GM18909 (cell line): ENCODE measurements around the gene GARS1.

Experiments
- ATAC-seq: cut with Tn5 transposase; IDR thresholded peaks from one replicate; pipeline ENCODE4 v1.9.1; 2021; ENCODE audit warnings: mild to moderate bottlenecking; ENCODE audit not compliant: unreplicated experiment, poor library complexity

GARS1 gene

DNA sequence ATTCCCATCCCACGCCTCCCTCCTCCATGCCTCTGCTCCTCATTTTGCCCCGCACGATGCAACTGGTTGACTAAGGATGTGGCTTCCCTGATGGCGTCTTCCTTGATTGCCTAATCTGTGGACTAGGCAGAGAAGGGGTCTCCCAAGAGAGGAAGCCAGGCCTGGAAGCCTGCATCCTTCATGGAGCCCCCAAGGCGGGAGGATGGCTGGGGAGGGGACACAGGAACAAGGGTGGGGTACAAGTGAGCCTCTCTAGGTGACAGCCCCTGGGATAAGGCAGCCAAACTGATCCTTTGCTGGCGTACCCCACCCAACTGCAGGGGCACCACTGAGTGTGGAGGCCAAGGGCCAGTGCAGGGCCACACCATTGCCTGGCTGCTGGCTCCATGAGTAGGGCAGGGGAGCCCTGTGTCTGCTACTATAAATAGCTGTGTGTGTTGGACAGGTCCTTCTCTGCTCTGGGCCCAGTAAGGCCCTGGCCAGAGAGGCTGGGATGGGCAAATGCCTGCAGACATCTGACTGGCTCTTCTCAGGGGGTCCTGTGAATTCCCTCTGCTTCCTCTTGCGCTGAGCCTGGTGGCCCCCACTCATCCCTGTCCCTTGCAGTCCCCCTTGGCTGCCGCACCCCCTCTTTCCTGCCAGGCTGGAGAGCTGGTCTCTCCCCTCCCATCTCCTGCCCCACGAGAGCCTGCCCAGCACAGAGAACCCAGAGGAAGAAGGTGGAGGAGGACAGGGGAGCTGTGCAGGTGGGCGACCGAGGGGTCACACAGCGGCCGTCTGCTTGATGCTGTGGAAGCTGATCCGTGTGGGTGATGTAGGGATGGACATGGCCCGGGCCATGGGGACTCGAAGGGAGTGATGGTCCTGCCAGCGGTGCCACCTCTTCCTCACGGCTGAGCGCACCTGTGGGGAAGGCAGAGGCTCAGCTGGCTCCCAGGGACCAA lies 58.3 kb downstream of the GARS1 start:
- no peak for ATAC-seq

DNA sequence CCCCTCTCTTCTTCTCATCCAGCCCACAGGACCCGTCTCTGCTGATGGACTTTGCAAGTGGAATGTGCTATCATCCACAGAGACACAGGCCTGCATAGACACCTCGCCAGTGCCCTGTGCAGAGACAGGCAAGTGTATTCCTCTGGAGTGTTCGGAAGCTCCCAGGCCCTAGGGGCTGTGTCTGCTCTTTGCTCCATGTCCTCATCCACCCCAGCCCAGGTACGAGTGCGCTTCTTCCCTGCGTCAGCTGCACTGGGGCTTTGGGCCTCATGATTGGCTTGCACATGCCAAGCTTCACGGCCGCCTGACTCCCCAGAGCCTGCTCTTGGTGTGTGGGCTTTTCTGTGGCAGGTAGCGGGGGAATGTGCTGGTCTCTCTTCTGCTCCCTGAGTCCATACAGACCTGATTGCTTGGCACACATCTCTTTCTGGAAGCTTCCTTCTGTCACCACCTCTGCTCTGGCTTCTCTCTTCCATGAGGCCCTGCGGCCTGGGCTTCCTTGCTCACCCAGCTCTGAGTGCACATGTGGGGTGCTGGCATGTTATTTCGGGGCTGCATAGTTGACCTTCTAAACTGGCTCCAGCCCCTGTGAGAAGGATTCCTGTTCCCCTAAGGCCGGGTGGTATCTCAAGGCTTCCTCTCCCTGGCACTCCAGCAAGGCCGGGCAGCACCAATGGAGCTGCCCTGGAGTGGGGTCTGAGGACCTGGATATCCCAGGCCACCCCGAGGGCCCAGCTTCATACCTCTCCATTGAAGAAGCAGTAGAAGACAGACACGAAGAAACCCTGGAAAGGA lies 59.8 kb downstream of the GARS1 start:
- ATAC-seq = no peak

DNA sequence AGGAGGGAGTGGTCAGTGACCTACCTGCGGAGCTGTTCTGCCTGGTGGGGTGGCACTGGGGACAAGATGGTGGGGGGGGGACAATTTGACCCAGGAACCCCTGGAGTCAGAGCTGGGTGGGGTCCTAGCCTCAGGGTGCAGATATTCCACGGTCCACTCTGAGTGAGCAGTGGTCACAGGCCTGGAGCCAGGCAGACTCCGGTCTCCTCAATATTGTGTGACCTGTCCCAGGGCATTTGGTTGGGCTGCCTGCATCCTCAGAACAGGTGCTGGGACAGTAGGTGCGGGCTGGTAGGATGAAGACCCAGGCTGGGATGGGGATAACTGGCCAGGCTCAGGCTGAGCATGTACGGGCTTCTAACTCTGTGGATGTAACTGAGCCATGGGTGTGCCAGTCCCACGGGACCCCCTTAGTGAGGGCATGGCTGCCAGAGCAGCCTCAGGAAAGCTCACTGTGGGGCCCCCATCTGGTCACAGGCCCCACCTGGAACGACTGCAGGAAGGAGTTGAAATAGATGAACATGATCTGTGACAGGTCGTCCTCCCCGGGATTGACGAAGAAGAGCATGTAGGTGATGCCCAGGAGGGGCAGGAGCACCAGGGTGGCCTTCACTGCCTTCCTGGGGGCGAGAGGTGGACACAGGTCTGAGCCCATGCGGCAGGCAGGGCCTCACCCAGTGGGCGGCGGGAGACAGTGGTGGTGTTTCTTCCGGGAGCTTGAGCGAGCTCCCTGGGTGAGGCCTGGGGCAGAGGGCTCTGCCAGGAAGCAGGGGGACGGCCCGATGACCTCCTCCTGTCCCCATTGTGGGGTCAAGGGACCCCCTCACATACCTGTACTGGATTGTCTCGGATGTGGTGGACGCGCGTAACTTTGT lies 60.7 kb downstream of the GARS1 start:
- ATAC-seq = no peak

DNA sequence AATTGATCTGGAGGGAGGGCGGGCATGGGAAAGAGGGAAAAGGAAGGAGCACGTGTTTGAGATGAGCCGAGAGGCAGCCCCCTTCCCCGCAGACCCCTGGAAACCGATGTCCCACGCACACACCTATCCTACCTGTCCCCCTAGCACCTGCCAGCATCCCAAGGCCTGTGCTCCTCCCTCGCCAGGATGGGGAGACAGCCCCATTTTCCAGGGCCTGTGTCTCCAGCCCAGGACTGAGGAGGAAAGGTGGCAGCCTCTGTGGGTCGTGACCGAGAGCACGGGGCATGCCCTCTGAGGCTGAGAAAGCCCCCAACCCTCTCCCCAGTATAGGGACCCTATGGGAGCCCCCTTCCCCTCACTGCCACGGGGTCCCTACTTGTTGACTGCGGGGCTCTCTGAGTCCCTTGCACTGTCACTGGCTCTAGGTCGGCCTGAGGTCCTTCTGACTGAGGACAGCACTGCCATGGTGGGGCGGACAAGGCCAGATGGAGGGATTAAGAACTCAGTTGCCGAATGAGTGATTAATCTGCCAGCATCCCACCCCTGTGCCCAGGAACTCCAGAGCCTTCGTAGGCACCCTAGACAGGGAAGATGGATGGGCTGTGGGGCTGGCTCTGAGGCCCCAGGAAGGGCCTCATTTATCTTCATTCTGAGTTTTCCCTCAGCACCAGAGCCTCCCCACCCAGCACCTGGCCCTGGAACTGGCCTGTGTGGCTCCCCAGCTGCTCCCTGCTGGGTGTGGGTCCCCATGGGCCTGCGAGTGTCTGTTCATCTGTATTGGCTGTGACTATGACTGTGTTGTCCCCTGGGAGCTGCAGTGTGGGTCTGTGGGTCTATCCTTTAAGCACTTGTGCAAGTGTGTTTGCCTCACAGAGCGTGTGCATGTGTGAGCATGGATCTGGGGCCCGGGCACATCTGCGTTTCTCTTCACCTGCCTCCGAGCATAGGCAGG lies 61.6 kb downstream of the GARS1 start:
- no peak for ATAC-seq

DNA sequence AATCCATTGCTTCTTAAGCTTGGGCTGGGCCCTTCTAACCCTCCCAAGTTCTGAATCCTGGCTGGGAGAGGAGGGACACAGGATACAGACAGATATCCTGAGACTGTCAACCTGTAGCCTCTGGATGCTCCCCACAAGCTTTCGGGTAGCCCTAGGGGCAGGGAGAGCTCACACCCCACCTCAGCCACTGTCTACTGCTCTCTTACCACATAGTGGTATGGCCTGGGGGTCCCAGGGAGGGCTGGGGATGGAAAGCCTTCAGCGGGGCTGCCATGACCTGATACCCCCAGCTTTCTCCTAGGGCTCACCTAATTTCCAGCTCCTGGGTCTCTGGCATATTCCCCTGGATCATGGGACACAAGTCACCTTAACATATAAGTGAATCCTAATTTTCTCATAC lies 62.5 kb downstream of the GARS1 start:
- ATAC-seq = no peak

DNA sequence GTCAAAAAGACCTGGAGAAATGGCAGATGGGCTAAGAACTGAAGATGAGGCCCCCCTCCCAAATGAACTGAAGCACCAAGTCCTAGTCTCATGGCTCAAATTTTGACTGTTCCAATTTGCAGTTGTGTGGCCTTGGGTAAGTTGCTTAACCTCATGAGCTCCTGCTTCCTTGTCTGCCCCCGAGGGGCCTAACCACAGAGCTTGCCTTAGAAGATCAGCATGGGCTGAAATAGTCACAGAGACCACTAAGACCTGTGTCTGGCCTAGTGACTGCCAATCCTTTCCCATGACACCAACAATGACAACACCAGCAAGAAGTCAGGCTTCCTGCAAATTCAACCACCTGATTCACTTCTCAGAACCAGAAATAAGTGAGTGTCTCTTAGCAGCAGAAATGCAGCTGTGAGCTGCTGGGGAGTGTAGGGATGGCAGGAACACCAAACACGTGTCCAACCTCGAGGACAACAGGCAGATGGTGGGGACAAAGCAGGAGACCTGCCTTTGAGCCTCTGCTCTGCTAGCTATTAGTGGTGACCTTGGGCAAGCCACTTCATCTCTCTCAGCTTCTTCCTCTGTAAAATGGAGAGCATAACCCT lies 63.9 kb downstream of the GARS1 start:
- ATAC-seq = no peak

DNA sequence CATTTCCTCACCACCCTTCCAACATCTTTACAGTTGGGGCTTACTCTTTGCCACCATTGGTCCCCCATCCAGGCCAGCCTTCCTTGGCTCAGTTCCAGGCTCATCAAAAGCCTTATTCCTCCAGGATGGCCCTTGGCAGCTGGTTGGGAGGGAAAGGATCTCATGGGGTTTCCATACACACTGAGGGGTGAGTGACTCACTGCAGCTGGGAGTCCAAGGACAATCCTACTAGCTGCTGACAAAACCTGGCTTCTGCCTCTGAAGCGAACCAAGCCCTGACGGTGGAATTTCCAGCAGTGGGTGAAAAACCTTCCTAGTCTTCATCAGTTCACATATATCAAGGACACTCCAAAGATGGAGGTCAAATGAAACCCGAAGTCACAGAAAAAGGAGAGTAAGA lies 64.6 kb downstream of the GARS1 start:
- ATAC-seq = no peak

DNA sequence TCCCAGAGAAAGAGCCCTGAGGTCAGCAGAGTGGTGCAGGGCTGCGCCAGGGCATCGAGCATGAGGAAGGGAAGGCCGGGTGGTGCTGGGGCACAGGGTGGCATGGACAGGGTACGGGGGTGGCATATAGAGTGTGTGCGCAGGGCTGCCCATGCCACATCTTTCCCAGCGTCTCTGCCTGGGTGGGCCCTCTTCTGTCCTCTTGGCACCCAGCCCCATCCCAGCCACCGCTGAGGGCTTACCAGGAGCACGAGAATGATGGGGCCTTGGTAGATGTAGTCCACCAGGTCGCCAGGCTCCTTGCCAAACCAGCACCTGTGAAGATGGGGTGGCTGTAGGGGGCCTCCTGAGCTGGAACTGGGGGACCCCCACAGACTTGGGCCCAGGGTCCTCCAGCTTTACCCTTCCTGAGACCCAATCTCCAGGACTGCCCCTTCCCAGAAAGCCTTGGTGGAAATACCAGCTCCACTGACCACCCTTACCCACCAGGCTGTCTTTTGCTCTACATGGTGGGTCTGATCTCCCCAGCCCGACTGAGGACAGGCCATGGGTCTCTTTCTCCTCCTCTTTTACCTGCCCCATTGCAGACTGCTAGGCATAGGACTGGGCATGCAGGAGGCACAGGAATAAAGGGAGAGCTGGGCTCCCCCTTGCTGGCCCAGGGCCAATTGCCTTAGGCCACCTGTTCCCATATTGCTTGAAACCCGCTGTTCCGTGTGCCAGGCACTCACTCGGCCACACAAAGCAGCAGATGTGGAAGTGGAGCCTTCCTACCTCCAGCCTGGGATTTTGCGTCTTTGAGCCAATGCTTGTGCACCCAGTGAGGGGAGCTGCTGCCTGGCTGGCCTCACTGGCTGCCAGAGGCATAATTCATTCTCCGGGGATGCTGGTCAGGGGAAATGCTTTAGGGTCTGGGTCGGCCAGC lies 65.9 kb downstream of the GARS1 start:
- no peak for ATAC-seq

DNA sequence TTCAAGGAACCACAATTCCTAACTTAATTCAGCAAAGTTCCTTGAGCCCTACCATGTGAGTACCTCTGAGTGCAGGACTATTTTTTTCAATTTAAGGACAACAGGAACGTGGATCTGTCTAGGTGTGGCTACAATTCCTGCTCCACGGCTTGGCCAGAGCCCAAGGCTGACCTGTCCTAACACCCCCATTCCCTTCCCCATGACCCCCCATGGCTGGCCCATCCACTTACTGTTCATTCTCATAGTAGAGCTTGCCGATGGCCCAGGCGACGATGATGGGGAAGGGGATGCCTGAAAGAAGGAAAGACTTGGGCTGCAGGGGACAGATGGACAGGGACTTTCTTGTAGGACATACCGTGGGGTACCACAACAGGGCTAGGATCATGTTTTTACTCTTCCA lies 67.2 kb downstream of the GARS1 start:
- ATAC-seq = no peak

DNA sequence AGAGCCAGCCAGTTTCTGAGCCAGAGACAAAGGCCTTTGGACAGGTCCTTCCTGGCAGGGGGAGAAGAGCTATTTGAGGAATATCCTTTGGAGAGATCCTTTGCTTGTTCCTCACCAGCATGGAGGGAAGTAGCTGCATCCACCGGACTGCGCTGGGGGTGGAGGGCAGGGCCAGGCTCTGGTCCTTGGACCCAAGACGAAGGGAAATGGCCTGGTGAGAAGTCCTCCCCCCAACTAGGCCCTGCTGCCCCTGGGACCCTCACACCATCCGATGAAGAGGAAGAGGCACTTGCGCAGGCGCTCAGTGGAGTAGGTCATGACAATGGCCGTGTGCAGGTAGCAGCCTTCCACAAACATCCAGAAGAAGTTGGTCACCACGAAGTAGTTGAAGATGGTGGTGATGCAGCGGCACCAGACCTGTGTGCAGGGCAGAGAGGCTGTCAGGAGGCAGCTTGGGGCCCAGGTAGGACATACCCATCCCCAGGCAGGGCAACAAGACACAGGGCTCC lies 67.8 kb downstream of the GARS1 start:
- no peak for ATAC-seq

DNA sequence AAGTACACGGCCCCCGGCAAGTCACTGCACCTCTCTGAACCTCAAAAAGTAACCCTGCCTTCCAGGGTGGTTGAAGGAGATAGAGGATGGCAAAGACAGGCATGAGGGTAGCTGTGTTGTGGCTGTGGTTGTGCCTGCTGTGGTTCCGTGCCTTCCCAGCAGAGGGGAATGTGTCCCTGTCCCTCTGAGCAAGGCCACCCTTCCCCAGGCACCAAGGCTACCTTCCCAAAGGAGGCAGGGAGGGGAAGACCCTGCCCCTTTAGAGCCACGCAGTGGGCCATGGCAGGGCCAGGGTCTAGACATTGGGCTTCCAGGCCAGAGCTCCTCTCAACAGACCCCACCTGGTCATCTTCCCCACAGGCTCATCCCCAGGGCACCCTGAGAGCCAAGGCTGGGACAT lies 68.7 kb downstream of the GARS1 start:
- no peak for ATAC-seq

DNA sequence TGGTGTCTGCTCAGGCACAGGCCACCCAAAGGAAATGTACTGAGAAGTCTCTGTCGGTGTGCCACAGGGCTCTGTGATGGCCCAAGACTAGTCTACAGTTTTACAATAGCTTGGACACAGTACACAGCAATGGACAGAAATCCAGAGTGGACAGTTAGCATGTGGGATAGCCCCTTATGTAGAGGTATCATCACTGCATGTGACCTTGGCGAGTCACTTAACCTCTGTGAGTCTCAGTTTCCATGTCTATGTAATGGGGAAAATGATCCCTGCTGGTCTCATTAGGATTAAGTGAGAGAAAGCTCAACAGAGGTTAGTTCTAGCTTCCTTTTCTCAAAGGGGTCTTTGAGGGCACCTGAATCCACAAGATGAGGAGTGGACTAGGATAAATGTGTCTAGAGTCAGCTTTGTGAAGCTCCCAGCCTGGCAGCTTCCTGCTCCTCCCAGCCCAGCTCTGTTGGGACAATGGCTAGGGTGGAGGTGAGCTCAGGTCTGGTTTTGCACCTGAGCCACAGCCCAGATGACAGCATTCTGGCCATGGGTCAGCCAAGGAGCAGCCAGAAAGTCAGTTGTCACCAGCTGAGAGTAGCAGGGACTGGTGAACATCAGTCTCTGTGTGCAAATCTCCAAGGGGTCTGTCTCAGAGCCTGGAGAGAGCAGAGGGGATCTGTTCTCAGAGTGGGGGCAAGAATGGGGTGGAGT lies 69.7 kb downstream of the GARS1 start:
- no peak for ATAC-seq

DNA sequence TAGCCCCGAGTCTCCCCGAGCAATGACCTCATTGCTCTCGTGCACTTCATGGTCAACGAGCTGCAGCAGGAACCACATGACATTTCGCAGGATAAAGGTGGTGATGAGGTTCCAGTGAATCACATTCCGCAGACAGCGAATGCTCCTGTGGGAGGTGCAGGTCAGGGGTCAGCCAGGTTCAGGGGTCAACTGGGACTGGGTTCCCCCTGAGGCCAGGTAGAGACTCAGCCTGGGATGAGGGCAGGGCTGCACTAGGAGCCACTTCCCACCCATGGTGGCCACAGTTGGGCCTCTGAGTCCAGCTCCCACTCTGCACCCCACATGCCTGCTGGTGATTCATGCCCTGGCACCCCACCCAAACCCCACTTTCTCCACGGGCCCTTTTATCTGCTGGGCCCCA lies 70.4 kb downstream of the GARS1 start:
- ATAC-seq = no peak

DNA sequence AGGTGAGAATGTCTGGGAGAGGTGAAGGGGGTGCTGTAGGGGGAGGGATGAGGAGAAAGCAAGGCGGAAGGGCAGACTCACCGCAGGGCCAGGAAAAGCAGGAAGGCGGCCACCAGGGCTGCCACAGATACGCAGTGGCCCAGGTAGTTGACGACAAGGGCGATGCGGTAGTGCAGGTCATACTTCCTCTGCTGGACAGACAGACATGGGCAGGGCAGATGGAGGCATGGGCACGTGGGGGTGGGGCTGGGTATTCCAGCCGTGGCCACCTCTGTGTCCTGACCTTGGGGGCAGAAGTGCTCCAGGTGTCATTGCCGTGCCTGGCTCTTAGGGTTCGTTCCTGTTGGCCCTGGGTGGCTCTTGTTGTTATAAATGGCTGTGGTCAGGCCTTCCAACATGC lies 70.8 kb downstream of the GARS1 start:
- no peak for ATAC-seq

DNA sequence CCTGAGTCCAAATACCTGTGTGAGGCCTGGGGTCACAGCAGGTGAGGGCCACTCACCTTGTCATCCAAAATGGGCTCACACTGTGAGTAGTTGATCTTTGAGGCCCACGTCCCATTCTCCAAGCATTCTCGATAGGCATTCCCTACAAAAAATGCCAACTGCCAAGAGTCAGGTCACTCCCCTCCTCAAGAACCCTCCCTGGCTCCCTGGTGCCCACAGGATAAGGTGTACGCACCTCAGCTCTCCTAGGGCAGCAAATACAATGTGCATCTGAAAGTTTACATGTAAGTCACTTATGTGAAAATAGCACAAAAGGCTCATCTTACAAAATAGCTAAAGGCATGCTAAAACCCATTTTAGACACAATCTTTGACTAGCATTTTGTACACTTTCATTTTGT lies 72.5 kb downstream of the GARS1 start:
- no peak for ATAC-seq

DNA sequence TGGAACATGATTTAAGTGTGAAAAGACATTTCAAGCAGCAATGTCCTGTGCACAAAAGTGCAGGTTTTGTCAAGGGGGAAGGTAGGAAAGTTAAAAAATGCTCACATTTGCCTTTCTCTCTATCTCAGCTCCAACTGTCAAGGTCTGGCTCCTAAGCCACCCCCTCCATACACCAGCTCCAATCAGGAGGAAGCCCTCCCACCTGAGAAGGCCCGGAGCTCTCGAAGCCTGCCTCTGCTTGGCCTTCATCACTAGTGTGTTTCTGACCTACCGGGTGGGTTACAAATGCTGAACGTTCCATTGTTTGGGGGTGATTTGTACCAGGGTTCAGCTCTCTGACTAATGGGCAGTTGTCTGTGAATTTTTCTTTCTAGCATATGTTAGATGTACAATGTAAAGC lies 73.4 kb downstream of the GARS1 start:
- no peak for ATAC-seq

DNA sequence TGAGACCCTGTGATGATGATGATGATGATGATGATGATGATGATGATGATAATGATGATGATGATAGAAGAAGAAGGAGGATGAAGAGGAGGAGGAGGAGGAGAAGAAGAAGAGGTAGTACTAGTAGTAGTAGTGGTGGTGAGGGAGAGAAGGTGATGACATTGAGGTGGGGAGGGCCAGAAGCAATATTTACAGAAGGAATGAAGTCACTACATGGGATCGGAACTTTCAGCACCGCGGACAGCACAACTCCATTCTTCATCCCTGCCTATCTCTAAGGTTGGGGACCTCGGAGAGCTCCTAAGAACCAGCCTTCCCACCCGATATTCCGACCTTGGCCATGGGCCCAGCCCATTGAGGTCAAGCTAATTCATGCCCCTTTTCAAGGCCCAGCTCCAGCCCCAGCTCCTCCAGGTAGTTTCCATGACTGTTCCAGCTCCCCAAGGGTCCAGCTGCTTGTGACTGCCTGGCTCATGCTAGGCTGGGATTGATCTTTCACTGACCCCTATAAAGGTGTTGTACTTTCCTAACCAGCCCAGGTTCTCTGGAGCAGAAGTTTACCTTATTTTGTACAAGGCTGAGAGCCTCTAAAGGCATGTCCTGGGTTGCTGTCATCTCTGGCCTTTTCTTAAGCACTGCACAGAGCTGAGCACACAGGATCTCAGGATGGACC lies 77.3 kb downstream of the GARS1 start:
- no peak for ATAC-seq
